ENCODE results near the gene CYP19A1.

CYP19A1 gene

GRCh38 chr15:51183076-51183475 is 155.3 kb downstream of the CYP19A1 start:
- no peak for DNase-seq (ENCODE audit: low spot score)

DNA sequence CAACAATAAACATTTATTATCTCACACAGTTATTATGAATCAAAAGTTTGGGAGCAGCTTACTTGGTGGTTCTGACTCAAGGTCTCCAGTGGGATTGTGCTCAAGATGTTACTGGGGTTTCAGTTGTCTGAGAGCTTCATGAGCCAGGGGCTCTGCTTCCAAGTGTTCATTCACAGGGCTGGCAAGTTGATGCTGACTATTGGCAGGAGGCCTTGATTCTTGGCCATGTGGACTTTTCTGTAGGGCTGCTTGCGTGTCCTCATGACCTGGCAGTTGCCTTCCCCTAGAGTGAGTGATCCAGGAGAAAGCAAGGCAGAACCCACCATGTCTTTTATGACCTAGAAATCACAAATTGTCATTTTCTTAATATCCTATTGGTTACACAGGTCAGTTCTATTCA is 156.5 kb downstream of the CYP19A1 start:
- no peak for DNase-seq (ENCODE audit: low spot score)

DNA sequence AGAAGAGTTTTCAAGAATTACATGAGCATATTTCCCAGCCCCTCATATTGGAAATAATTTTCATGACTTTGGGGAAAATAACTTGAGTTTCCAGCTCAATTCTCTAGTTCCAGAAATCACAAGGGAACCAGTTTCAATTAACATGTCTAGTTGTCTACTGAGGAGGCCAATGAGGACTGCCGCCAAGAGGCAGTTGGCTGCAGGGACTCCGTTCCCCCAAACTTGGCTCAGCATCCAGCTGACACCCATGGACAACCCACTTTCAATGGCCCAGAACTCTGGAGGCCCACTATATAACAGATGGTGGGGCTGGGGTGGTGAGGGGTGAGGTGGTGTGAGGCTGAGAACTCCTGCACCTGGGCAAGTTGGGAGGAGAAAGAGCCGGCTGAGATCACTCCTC is 157.2 kb downstream of the CYP19A1 start:
- DNase-seq (ENCODE audit: low spot score): no peak

GRCh38 chr15:51180534-51180933 is 157.9 kb downstream of the CYP19A1 start:
- DNase-seq (ENCODE audit: low spot score): no peak

- no peak for DNase-seq (ENCODE audit: low spot score)
Measured at GRCh38 chr15:51180011-51180410, 158.4 kb downstream of the CYP19A1 start.

DNA sequence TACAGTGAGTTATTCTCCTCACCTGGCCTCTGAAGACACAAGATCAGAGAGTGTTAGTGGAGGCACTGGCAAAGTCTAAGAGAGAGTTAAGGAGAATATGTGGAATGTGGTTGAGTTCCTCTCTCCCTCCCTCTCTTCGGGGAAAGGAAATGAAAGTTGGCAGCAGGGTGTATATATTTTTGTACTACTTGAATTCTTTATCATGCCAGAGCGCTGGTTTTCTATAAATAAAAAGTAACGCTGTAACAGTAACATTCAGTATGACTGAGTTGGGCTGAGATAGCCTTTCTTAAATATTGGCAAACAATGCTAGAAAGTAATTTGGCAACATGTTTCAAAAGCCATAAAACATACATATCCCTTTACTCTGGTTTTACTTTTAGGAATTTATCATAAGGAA is 166.2 kb downstream of the CYP19A1 start:
- DNase-seq (ENCODE audit: low spot score): peak; percentile 47

- no peak for DNase-seq (ENCODE audit: low spot score)
Measured at GRCh38 chr15:51171634-51171932, 166.8 kb downstream of the CYP19A1 start.

DNA sequence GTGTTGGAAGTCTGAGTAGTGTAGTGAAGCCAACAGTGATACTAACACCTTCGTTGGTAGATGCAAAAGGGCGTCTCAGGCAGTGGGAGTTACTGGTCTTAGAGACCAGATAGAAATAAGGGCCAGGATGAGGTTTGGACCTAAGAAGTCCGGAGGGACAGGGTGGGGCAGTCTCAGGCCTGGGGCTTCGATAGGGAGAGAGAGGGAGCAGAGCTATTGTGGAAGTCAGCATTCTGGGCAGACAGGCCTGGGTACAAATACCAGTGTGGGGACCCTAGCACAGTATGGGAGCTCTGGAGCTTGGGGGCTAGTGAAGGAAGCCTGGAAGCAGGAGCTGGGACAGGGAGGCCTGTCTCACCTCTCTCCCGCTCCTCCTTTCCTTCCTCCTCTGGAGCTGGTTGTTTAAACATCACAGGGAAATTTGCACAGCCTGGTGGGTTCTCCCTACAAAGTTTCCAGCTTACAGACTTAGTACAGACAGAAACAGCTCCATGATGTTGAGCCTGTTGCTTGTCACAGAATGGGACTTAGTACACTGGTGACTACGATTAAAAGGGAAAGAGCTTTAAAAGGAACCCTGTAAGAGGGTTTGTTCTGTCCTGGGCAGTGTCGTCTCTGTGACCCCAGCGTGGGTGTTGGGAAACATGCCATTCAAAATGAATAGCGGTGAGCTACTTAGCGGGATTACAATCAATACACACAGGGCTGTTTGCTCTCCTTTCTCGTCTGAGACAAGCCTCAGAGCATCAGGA is 167.3 kb downstream of the CYP19A1 start:
- no peak for DNase-seq (ENCODE audit: low spot score)

- DNase-seq (ENCODE audit: low spot score): no peak
Measured at GRCh38 chr15:51168700-51169099, 169.7 kb downstream of the CYP19A1 start.

DNA sequence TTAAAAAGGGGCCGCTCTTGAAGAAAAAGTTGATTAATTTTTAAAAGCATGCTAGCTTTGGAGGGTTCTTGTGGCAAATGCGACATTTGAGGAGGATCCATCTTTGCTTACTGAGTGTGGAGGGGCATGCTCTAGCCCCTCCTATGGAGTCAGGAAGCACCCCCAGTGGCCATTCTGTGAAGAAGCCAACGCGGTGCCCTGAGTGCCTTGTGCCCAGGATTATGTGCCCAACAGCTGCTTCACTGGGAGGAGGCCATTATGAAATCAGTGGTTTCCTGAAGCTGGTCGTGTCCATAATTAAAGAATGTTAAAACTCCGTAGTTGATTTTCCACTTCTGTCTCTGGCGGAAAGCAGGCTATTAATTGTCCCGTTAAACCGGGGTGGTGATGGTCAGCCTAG is 174.6 kb downstream of the CYP19A1 start:
- no peak for DNase-seq (ENCODE audit: low spot score)

DNA sequence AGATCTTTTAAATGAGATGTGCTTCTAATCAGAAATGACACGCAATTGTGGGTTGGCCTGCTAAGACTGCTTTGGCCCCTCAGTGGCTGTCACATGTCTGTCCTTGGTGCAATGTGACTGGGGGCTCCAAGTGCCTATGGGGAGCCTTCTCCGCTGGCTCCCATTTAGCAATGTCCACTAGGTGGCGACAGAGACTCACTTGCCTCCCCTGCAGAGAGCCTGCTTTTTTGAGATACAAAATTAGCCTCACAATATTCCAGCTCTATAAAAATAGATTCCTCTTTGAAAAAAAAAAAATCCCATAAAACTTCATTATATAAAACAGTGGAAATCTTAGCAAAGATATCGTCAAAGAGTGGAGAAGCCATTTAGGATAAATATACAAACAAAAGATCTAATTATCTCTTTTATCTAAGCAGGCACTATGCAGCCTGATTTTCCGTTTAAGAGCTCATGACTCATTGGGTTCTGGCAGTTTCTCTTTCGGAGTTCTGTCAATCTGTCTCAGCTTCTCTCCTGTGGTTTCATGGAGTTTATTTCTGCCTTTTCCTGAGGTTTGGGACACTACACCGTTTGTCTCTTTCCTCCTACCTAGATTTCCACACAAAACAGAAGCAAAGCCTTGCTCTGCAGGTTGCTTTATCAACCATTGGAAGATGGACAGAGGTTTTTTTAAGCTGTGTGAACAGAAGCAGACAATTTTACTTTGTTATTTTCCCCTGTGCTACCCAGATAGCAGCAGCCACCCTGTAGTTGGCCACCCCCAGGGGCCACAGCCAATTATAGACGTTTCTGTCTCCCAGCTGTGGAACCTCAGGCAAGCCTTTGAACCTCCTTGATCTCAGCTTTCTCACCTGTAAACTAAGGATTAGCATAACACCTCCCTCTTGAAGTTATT is 175.3 kb downstream of the CYP19A1 start:
- peak; percentile 83 for DNase-seq (ENCODE audit: low spot score)

DNA sequence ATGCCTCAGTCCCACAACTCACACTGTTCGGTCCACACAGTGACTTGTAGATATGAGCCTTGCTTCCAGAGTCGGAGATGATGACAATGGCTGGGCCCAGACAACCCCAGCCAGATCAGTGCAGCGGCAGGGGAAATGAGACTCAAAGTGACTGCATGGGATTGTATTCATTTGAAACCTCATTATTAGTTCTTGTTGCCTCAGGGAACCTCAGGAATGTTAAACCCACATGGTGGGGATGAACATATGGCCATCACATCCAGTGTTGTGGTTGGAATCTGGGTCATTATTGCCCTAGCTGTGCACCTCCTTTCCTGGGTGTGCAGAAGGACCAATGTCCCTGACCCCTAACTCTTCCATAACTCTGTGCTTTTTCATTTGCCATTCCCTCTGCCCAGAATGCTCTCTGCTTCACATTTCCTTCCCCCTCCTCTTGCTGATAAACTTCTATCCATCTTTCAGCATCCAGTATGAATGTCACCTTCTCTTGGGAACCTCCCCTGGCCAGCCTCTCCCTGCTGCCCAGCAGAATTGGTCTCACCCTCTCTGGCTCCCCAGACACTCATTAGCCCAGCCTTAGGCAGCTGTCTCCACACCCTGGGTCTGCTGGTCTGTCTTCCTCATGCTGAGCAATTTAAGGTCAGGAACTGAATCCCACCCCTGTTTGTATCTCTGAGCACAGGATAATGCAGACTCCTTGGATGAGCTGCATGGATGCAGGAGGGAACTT is 176.7 kb downstream of the CYP19A1 start:
- no peak for DNase-seq (ENCODE audit: low spot score)

- DNase-seq (ENCODE audit: low spot score): no peak
Measured at GRCh38 chr15:51160484-51160883, 177.9 kb downstream of the CYP19A1 start.

Measured in hepatic stellate cell (primary cell).